CD4-positive, alpha-beta T cell treated with Interleukin-4 for 4 hours (primary cell): ENCODE data around the gene SLC25A23.
"Not testable (repeated sequence)": the region's sequence is repeated elsewhere in the genome, so short reads cannot be mapped to it uniquely, and the experiment has no call there.

Experiments used
- DNase-seq: peaks from one replicate; pipeline ENCODE4 v3.0.0-alpha.2; 2020

Gene SLC25A23

GRCh38 chr19:6459262-6460098 is at the start of gene SLC25A23:
Gene SLC25A23, minus strand, starts transcription at chr19:6459792. Its CDS starts 164 bp downstream, at chr19:6459628.
- peak; percentile 45 for DNase-seq

DNA sequence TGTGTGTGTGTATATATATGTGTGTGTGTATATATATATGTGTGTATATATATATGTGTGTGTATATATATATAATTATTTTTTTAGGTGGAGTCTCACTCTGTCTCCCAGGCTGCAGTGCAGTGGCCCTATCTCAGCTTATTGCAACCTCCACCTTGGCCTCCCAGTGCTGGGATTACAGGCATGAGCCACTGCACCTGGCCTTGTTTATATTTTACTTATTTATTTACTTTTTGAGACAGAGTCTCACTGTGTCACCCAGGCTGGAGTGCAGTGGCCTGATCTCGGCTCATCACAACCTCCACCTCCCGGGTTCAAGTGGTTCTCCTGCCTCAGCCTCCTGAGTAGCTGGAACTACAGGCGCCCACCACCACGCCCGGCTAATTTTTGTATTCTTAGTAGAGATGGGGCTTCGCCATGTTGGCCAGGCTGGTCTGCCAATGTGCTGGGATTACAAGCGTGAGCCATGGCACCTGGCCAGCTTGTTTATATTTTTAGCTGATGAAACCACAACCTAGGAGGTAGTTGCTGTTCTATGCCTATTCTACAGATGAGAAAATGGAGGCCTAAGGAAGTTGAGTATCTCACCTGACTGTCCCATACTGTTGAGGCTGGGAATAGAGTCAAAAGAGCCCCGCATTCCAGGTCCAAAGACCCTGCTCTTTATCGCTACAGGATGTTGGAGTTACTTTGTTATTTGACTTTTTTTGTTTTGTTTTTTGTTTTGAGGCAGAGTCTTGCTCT is 48.6 kb upstream of the SLC25A23 start:
- not testable (repeated sequence) for DNase-seq

DNA sequence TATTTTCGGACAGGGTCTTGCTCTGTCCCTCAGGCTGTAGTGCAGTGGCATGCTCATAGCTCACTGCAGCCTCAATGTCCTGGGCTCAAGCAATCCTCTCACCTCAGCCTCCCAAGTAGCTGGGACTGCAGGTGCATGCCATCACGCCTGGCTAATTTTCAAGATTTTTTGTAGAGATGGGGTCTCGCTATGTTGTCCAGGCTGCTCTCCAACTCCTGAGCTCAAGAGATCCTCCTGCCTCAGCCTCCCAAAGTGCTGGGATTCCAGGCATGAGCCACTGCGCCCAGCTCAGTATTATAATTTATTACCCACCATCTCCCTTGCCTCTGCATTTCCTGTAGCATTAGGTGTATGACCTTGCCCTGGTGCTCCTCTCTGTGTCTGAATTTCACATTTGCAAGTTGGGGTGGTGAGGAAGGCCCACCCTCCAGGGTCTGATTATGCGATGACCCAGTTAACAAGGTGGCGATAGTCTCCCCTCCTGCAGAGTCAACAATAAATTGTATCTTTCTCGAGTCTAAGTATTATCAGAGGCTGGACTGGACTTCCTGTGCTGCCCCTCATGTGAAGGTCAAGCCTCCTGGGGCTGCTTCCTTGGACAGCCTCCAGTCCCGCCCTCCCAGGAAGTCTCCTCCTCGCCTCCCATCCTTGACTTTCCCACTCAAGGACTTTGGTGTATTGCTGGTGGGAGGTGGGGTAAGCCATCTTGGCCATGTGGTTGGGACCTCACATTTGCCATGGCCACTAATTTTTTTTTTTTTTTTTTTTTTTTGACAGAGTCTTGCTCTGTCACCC is 44.0 kb upstream of the SLC25A23 start:
- DNase-seq, result no peak

- no peak for DNase-seq
Measured at GRCh38 chr19:6501740-6502648, 42.4 kb upstream of the SLC25A23 start, which contains the start of gene TUBB4A. Gene TUBB4A, minus strand, starts transcription at chr19:6502309. Its CDS starts 97 bp downstream, at chr19:6502212.

- DNase-seq, result no peak
Measured at GRCh38 chr19:6500837-6501739, 41.5 kb upstream of the SLC25A23 start.

- no peak for DNase-seq
Measured at GRCh38 chr19:6499052-6499790, 39.6 kb upstream of the SLC25A23 start.

GRCh38 chr19:6498294-6499036 is 38.9 kb upstream of the SLC25A23 start:
- no peak for DNase-seq

- no peak for DNase-seq
Measured at GRCh38 chr19:6495947-6496346, 36.4 kb upstream of the SLC25A23 start.

DNA sequence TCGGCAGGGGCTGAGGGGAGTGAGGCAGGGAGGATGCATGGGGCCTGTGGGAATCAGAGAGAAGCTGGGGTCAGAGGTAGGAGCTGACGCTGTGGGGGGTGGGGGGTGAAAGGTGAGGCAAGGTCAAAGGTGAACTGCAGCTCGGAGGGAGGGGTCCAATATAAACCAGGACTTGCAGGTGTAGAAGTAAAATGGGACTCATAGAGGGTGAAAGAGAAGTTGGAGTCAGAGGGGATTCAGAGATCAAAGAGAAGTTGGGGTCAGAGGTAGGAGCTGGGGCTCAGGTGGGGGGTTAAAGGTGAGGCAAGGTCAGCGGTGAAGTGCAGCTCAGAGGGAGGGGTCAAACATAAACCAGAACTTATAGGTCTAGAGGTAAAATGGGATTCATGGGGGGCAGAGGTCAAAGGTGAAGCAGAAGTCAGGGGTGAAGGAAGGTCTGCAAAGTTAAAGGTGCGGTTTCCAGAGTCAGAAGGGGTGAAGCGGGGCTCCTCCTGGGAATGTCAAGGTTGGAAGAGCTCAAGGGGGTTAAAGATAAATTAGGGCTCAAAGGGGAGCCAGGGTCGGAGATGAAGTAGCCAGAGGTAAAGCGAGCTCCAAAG is 34.9 kb upstream of the SLC25A23 start:
- DNase-seq, result no peak

GRCh38 chr19:6491802-6492592 is 32.4 kb upstream of the SLC25A23 start:
- no peak for DNase-seq

- DNase-seq, result no peak
Measured at GRCh38 chr19:6490134-6490533, 30.5 kb upstream of the SLC25A23 start.

GRCh38 chr19:6489278-6490061 is 29.9 kb upstream of the SLC25A23 start:
- peak; percentile 39 for DNase-seq

- DNase-seq, result no peak
Measured at GRCh38 chr19:6484831-6485230, 25.2 kb upstream of the SLC25A23 start.

GRCh38 chr19:6484230-6484629 is 24.6 kb upstream of the SLC25A23 start:
- no peak for DNase-seq

- no peak for DNase-seq
Measured at GRCh38 chr19:6483235-6483634, 23.6 kb upstream of the SLC25A23 start.

GRCh38 chr19:6482343-6482686 is 22.7 kb upstream of the SLC25A23 start:
- DNase-seq, result peak; percentile 10
